IMR-90 (cell line): Measurements from ENCODE around the gene TAB2. TPM values are rescaled to one million over a fixed set of nuclear protein-coding genes. Genes with fewer than 3 reads are reported as not detected.

ENCODE experiments used
- ATAC-seq: fragments of 200-7000 bp; cut with Tn5 transposase; 2 replicates; pipeline ENCODE4 v1.9.1; 2020; ENCODE audit warnings: low read depth, mild to moderate bottlenecking, moderate library complexity
- BruUV-seq: library from RNA; stranded (reverse); fragments of 400-500 nt; replicated peaks from 2 replicates; lab custom pipeline; 2021; lab: Mats Ljungman, UMichigan
- CTCF ChIA-PET: fragments of 300-600 bp; formaldehyde crosslinking; extraction: SDS; loops from one replicate; lab custom pipeline; 2021; ENCODE audit warnings: antibody characterized with exemption; lab: Yijun Ruan, JAX
- POLR2A ChIA-PET: fragments of 300-600 bp; sonication (Branson Sonifier 250); formaldehyde crosslinking; loops from one replicate; lab custom pipeline; 2022; ENCODE audit warnings: antibody characterized with exemption; ENCODE audit not compliant: unreplicated experiment; lab: Charles Lee
- DNase-seq: peaks from one replicate; pipeline ENCODE4 v3.0.0; 2013
- H2AFZ ChIP-seq: replicated peaks from 2 replicates; pipeline ENCODE3; 2013; ENCODE audit warnings: low read length, mild to moderate bottlenecking; ENCODE audit not compliant: poor library complexity
- H2AK5ac ChIP-seq: 2 replicates; pipeline ENCODE4 v1.6.1; 2013; ENCODE audit warnings: low read depth, low read length, inconsistent platforms
- H2AK9ac ChIP-seq: replicated peaks from 2 replicates; pipeline ENCODE3; 2013; ENCODE audit warnings: mild to moderate bottlenecking, low read depth, low read length, moderate library complexity; ENCODE audit not compliant: poor library complexity
- H2BK120ac ChIP-seq: 2 replicates; pipeline ENCODE4 v1.6.1; 2013; ENCODE audit warnings: low read depth, low read length, inconsistent platforms
- H2BK15ac ChIP-seq: 3 replicates; pipeline ENCODE4 v1.6.1; 2013; ENCODE audit warnings: low read depth, low read length, inconsistent platforms
- H2BK20ac ChIP-seq: 2 replicates; pipeline ENCODE4 v1.6.1; 2013; ENCODE audit warnings: low read depth, mild to moderate bottlenecking, inconsistent platforms, low read length, moderate library complexity
- H2BK5ac ChIP-seq: 2 replicates; pipeline ENCODE4 v1.6.1; 2013; ENCODE audit warnings: mild to moderate bottlenecking, low read depth, low read length, inconsistent platforms; ENCODE audit not compliant: poor library complexity, severe bottlenecking
- H3K14ac ChIP-seq: replicated peaks from 2 replicates; pipeline ENCODE4 v1.6.1; 2013; ENCODE audit warnings: low read depth, low read length, inconsistent platforms
- H3K18ac ChIP-seq: 2 replicates; pipeline ENCODE4 v1.6.1; 2013; ENCODE audit warnings: low read depth, low read length, control low read depth
- H3K23ac ChIP-seq: 2 replicates; pipeline ENCODE4 v1.6.1; 2013; ENCODE audit warnings: low read depth, low read length, inconsistent platforms
- H3K27ac ChIP-seq: 2 replicates; pipeline ENCODE4 v1.5.1; 2013; ENCODE audit warnings: mild to moderate bottlenecking, control low read depth, low read length; ENCODE audit not compliant: insufficient read depth
- H3K27me3 ChIP-seq: 2 replicates; pipeline ENCODE4 v1.6.1; 2013; ENCODE audit warnings: low read length; ENCODE audit not compliant: control insufficient read depth, insufficient read depth
- H3K36me3 ChIP-seq: 2 replicates; pipeline ENCODE4 v1.6.1; 2013; ENCODE audit warnings: low read length, mixed read lengths; ENCODE audit not compliant: control insufficient read depth, insufficient read depth
- H3K4ac ChIP-seq: 2 replicates; pipeline ENCODE4 v1.6.1; 2013; ENCODE audit warnings: low read depth, low read length, inconsistent platforms
- H3K4me1 ChIP-seq: 2 replicates; pipeline ENCODE4 v1.6.1; 2013; ENCODE audit warnings: low read length, mixed read lengths; ENCODE audit not compliant: control insufficient read depth, insufficient read depth
- H3K4me2 ChIP-seq: 2 replicates; pipeline ENCODE4 v1.6.1; 2013; ENCODE audit warnings: low read depth, mild to moderate bottlenecking, control low read depth, low read length, moderate library complexity
- H3K4me3 ChIP-seq: 2 replicates; pipeline ENCODE4 v1.5.1; 2013; ENCODE audit warnings: low read depth, mild to moderate bottlenecking, control low read depth, low read length, moderate library complexity; ENCODE audit not compliant: insufficient read depth
- H3K56ac ChIP-seq: 2 replicates; pipeline ENCODE4 v1.6.1; 2013; ENCODE audit warnings: low read length, inconsistent platforms; ENCODE audit not compliant: insufficient read depth; ENCODE audit errors: extremely low read depth
- H3K79me1 ChIP-seq, 2 experiments: 2 replicates each; pipeline ENCODE4 v1.6.1; 2013; ENCODE audit warnings: low read length in 2 of 2, inconsistent platforms in 1 of 2, low read depth in 1 of 2
- H3K9ac ChIP-seq: 2 replicates; pipeline ENCODE4 v1.6.1; 2013; ENCODE audit warnings: low read depth, low read length, control low read depth
- H3K9me1 ChIP-seq: 2 replicates; pipeline ENCODE4 v1.6.1; 2013; ENCODE audit warnings: low read length, inconsistent platforms; ENCODE audit not compliant: insufficient read depth
- H3K9me3 ChIP-seq: 2 replicates; pipeline ENCODE4 v1.6.1; 2013; ENCODE audit warnings: low read length; ENCODE audit not compliant: control insufficient read depth, insufficient read depth
- H4K20me1 ChIP-seq: 2 replicates; pipeline ENCODE4 v1.6.1; 2013; ENCODE audit warnings: low read length, inconsistent platforms; ENCODE audit not compliant: insufficient read depth
- H4K5ac ChIP-seq: 2 replicates; pipeline ENCODE4 v1.6.1; 2013; ENCODE audit warnings: mild to moderate bottlenecking, low read depth, low read length, control low read depth
- H4K8ac ChIP-seq, 2 experiments: 2 replicates each; pipeline ENCODE4 v1.6.1; 2013; ENCODE audit warnings: low read depth in 2 of 2, low read length in 2 of 2, control low read depth in 1 of 2, inconsistent platforms in 1 of 2
- H4K91ac ChIP-seq: 2 replicates; pipeline ENCODE4 v1.6.1; 2013; ENCODE audit warnings: low read depth, low read length, inconsistent platforms; ENCODE audit not compliant: insufficient read depth
- BHLHE40 ChIP-seq: fragments of 150-350 bp; IDR thresholded peaks from 2 replicates; pipeline ENCODE4 v1.6.1; 2016; ENCODE audit warnings: mild to moderate bottlenecking, low read depth, low read length
- RCOR1 ChIP-seq: IDR thresholded peaks from 2 replicates; pipeline ENCODE4 v1.6.1; 2012; ENCODE audit warnings: mild to moderate bottlenecking, low read length, improper control_type of control experiment; ENCODE audit not compliant: insufficient replicate concordance
- WGBS, 2 experiments: methylation state at CpG; one replicate each; pipeline versions ENCODE4 v1.1.5 to v1.1.7; 2013; ENCODE audit warnings: missing lambda C conversion rate in 2 of 2; ENCODE audit not compliant: insufficient read length in 1 of 2; ENCODE audit errors: extremely low coverage in 2 of 2; 5-methylcytosine and 5-hydroxymethylcytosine counted together
- dilution Hi-C: fragments of 300-500 bp; cut with HindIII; formaldehyde crosslinking; loops from one replicate; pipeline ENCODE4 v1.14.3; 2018; ENCODE audit warnings: low sequenced_read_pairs; ENCODE audit not compliant: unreplicated experiment
- in situ Hi-C: fragments of 300-500 bp; cut with MboI; formaldehyde crosslinking; loops from 3 replicates; pipeline ENCODE4 v1.14.3; 2019; ENCODE audit warnings: low sequenced_read_pairs, inconsistent platforms, mixed read lengths
- intact Hi-C: fragments of 100-400 bp; cut with micrococcal nuclease; formaldehyde crosslinking; loops from 2 replicates; pipeline ENCODE4 v1.10.0; 2022
- polyA plus RNA-seq, 3 experiments: library from polyadenylated mRNA; depleted of rRNA; stranded (reverse); fragments of >200 nt; gene quantifications; 2 replicates each; pipeline ENCODE4 v1.2.3, GENCODE V29; 2012; ENCODE audit warnings: low replicate concordance in 1 of 3
- total RNA-seq: library from RNA; depleted of rRNA; stranded (reverse); fragments of >200 nt; gene quantifications from 2 replicates; pipeline ENCODE4 v1.2.3, GENCODE V29; 2012

Gene TAB2
- total and polyA plus RNA-seq, 2 of the 4 experiments (the other 2 are of a cell fraction) = 20.8 to 25.3 TPM

- H4K20me1 ChIP-seq = peaks cover 81% of the 10 kb centered on the region
- H3K9me1 ChIP-seq = peaks cover 7% of the 10 kb centered on the region
- H3K18ac ChIP-seq = no peak overlapping the region
- no peak overlapping the region for H2AK9ac ChIP-seq
- no peak overlapping the region for H2BK15ac ChIP-seq
- no peak overlapping the region for H2BK20ac ChIP-seq
- H2AK5ac ChIP-seq = no peak overlapping the region
- intact Hi-C loops (no loop called here), dilution Hi-C loops (no loop called here), in situ Hi-C loops (no loop called here)
- DNase-seq (no peak), ATAC-seq (no peak)
- ChIA-PET POLR2A (no interaction called here), CTCF (no interaction called here)
- no peak overlapping the region for H2AFZ ChIP-seq
- H2BK5ac ChIP-seq = no peak overlapping the region
- H4K5ac ChIP-seq = no peak overlapping the region
- H4K8ac ChIP-seq = no peak overlapping the region
- no peak overlapping the region for H3K23ac ChIP-seq
- H2BK120ac ChIP-seq = no peak overlapping the region
- no CpG with 5 or more reads among the region's 2 CpGs for WGBS, 2 experiments
- H3K36me3 ChIP-seq = no peaks in the 10 kb centered on the region
- H3K4me3 ChIP-seq = no peak overlapping the region
- H3K27me3 ChIP-seq = no peaks in the 10 kb centered on the region
- no TSS peak for BruUV-seq
- H3K79me1 ChIP-seq = peaks cover 0 to 67% of the 10 kb centered on the region in 2 experiments; a peak in 3 of 4 replicates
- no peak overlapping the region for H3K56ac ChIP-seq
- no peak overlapping the region for H3K4ac ChIP-seq
- no peak overlapping the region for H3K9ac ChIP-seq
- peaks cover 8% of the 10 kb centered on the region for H3K4me1 ChIP-seq
- no peak overlapping the region for H4K91ac ChIP-seq
- H3K4me2 ChIP-seq = no peak overlapping the region
- H3K27ac ChIP-seq = no peak overlapping the region
- TF ChIP-seq RCOR1 (no peak), BHLHE40 (no peak)
- no peaks in the 10 kb centered on the region for H3K9me3 ChIP-seq
- H3K14ac ChIP-seq = no peak overlapping the region
Observed at GRCh38 chr6:149323925-149324324, 6.4 kb downstream of the TAB2 start.
